ES-I3 (cell line): ENCODE measurements around the gene ESYT2.

Source experiments
- H3K36me3 ChIP-seq: 2 replicates; pipeline ENCODE4 v1.6.1; 2013; ENCODE audit warnings: mild to moderate bottlenecking, low read length, control low read depth, moderate library complexity; ENCODE audit not compliant: insufficient read depth
- H3K4me1 ChIP-seq: 2 replicates; pipeline ENCODE4 v1.6.1; 2013; ENCODE audit warnings: mild to moderate bottlenecking, control low read depth, low read length; ENCODE audit not compliant: insufficient read depth
- H3K9ac ChIP-seq: 2 replicates; pipeline ENCODE4 v1.6.1; 2013; ENCODE audit warnings: low read depth, mild to moderate bottlenecking, low read length, moderate library complexity
- H3K9me3 ChIP-seq: 2 replicates; pipeline ENCODE4 v1.6.1; 2013; ENCODE audit warnings: mild to moderate bottlenecking, low read length, moderate library complexity; ENCODE audit not compliant: control insufficient read depth, insufficient read depth

The ESYT2 gene

DNA sequence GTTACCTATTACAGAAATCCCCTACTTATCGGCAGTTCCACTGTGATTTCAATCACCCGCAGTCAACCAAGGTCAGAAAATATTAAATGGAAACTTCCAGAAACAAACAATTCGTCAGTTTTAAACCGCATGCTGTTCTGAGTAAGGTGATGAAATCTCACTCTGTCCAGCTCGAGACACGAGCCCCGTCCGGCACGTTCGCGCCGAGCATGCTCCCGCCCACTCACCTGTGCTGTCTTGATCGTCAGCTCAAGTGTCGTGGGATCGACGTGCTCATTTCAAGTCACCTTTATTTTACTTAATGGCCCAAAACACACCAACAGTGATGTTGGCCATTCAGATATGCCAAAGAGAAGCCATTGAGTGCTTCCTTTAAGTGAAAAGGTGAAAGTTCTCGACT lies 21.2 kb downstream of the ESYT2 start:
- Histone ChIP-seq H3K9me3 (peaks cover 12% of the 10 kb centered on the region; the same call in 1 of the 2 replicates), H3K9ac (no peak overlapping the region)

DNA sequence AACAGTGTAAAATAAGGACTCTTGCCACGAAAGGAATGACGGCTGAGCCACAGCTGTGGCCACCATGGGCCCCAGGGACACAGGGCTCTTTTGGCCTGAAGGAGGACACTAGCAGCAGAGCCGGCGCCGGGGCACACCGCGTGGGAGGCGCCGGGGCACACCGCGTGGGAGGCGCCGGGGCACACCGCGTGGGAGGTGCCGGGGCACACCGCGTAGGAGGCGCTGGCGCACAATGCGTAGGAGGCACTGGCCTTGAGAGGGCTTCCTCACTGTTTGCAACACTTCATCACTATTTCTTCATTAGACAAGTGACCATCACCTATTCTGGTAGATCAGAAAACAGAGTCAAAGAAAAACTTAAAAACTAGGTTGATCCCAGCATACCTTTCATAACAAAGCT lies 23.4 kb downstream of the ESYT2 start:
- Histone ChIP-seq H3K4me1 (no peaks in the 10 kb centered on the region), H3K9me3 (peaks cover 12% of the 10 kb centered on the region; the same call in 1 of the 2 replicates), H3K36me3 (peaks cover 5% of the 10 kb centered on the region; the same call in 1 of the 2 replicates), H3K9ac (no peak overlapping the region)

More for the DNA sequence above, 21.2 kb downstream of the ESYT2 start:
- Histone ChIP-seq H3K4me1 (peaks cover 10% of the 10 kb centered on the region), H3K36me3 (peaks cover 5% of the 10 kb centered on the region; the same call in 1 of the 2 replicates)

GRCh38 chr7:158805414-158805813 lies 23.9 kb downstream of the ESYT2 start:
- Histone ChIP-seq H3K4me1 (no peaks in the 10 kb centered on the region), H3K9ac (no peak overlapping the region), H3K36me3 (peaks cover 5% of the 10 kb centered on the region; the same call in 1 of the 2 replicates), H3K9me3 (peaks cover 12% of the 10 kb centered on the region; the same call in 1 of the 2 replicates)

DNA sequence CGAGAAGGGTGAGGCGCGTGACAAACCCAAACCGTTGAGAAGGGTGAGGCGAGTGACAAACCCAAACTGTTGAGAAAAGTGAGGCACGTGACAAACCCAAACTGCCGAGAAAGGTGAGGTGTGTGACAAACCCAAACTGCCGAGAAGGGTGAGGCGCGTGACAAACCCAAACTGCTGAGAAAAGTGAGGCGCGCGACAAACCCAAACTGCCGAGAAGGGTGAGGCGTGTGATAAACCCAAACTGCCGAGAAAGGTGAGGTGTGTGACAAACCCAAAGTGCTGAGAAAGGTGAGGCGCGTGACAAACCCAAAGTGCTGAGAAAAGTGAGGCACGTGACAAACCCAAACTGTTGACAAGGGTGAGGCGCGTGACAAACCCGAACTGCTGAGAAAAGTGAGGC lies 25.0 kb downstream of the ESYT2 start:
- H3K9me3 ChIP-seq: peaks cover 12% of the 10 kb centered on the region; the same call in 1 of the 2 replicates
- peaks cover 5% of the 10 kb centered on the region; the same call in 1 of the 2 replicates for H3K36me3 ChIP-seq
- H3K4me1 ChIP-seq: no peaks in the 10 kb centered on the region
- no peak overlapping the region for H3K9ac ChIP-seq

- Histone ChIP-seq H3K9ac (no peak overlapping the region), H3K9me3 (peaks cover 12% of the 10 kb centered on the region; the same call in 1 of the 2 replicates)
Observed at GRCh38 chr7:158803367-158803969, 25.8 kb downstream of the ESYT2 start.

DNA sequence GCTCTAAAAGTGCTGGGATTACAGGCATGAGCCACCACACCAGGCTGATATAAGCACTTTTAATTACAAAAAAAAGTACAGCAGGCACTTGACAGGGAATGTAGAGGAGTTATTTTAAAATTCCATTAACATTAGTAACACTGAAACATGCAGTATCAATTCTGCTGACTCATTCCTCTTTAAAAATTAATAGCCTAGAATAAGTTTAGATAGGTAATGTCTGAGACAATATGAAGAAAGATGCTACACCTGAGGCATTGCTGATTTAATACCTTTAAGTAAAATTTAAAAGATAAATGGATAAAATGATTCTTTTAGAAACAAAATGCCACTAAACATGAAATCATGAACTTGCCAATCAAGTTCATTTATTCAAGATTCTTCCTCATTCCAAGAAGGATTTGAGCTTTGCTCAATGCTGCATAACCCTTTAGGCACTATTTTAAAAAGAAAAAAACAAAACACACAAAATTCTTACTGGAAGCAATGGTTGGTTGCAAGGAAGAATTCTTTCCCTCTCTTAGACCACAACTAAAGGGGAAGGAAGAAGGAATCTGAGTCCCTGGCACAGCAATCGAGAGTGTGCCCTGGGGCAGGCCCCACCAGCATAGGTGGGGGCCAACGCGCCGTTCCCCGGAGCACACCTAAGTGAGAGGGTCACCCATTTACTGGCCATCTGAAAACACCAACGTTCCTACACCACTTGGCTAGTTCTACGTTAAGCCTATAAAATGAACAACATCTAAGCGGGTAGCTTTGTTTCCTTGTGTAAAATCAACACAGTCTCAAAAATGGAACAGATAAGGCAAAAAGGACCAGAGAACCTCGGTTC lies 26.6 kb downstream of the ESYT2 start:
- H3K9me3 ChIP-seq: peaks cover 9% of the 10 kb centered on the region; the same call in 1 of the 2 replicates
- H3K36me3 ChIP-seq: peaks cover 4% of the 10 kb centered on the region
- H3K9ac ChIP-seq: no peak overlapping the region
- no peaks in the 10 kb centered on the region for H3K4me1 ChIP-seq

More at GRCh38 chr7:158803367-158803969, 25.8 kb downstream of the ESYT2 start:
- Histone ChIP-seq H3K36me3 (peaks cover 4% of the 10 kb centered on the region; the same call in 1 of the 2 replicates), H3K4me1 (no peaks in the 10 kb centered on the region)

DNA sequence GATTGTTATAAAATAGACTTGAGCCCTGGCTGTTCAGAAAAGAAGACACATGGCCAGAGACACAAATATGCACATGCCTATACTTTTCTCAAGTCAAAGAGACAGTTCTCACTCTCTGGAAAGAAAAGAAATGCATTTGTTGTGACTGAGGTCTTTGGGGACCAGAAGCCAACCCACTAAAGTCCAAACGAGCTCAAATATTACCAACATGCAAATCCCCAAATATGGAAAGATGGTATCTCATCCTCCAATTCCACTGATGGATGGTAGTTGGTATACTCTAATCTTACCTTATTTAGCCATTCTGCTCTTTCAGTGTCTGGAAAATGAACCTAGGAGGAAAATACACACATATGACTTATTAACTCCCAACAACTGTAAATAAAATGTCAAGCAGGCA lies 30.6 kb downstream of the ESYT2 start:
- Histone ChIP-seq H3K36me3 (peaks cover 7% of the 10 kb centered on the region; the same call in 1 of the 2 replicates), H3K9ac (no peak overlapping the region), H3K4me1 (no peaks in the 10 kb centered on the region), H3K9me3 (no peaks in the 10 kb centered on the region)

DNA sequence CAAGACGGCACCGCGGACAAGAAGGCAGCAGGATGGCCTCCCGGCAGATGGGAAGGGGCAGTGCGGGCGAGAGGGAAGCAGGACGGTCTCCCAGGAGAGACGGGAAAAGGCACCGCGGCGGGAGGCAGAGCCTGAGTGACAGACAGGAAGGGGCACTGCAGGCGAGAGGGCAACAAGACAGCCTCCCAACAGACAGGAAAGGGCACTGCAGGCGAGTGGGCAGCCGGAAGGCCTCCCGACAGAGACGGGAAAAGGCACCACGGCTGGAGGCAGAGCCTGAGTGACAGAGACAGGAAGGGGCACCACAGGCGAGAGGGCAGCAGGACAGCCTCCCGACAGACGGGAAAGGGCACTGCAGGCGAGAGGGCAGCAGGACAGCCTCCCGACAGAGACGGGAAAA lies 32.6 kb downstream of the ESYT2 start:
- H3K4me1 ChIP-seq: no peaks in the 10 kb centered on the region
- H3K9ac ChIP-seq: no peak overlapping the region
- no peaks in the 10 kb centered on the region for H3K9me3 ChIP-seq
- H3K36me3 ChIP-seq: peaks cover 7% of the 10 kb centered on the region; the same call in 1 of the 2 replicates

- H3K9ac ChIP-seq: no peak overlapping the region
- no peaks in the 10 kb centered on the region for H3K9me3 ChIP-seq
- H3K36me3 ChIP-seq: peaks cover 7% of the 10 kb centered on the region; the same call in 1 of the 2 replicates
- H3K4me1 ChIP-seq: no peaks in the 10 kb centered on the region
Observed at GRCh38 chr7:158795272-158795671, 34.0 kb downstream of the ESYT2 start.

- Histone ChIP-seq H3K9ac (no peak overlapping the region), H3K9me3 (no peaks in the 10 kb centered on the region), H3K4me1 (no peaks in the 10 kb centered on the region), H3K36me3 (peaks cover 4% of the 10 kb centered on the region)
Observed at GRCh38 chr7:158791107-158791506, 38.2 kb downstream of the ESYT2 start.

DNA sequence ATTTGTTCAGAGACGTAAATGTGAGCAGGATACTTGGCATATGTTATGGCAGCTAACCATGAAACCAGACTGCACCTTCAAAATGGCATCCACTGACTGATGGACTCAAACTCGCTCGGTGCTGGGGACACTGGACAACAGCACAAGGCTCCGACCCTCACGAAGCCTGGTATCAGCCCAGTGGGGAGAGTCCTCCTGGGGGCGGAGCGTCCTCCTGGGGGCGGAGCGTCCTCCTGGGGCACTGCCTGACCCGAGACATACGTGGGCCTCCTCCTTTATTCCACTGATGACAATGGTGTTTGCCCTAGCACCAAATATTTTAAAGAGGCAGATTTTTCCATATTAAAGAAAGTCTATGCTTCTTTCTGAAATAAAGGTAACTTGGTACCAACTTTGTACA lies 39.5 kb downstream of the ESYT2 start:
- no peaks in the 10 kb centered on the region for H3K9me3 ChIP-seq
- no peaks in the 10 kb centered on the region for H3K4me1 ChIP-seq
- H3K36me3 ChIP-seq: peaks cover 4% of the 10 kb centered on the region
- no peak overlapping the region for H3K9ac ChIP-seq

GRCh38 chr7:158786898-158787297 lies 42.4 kb downstream of the ESYT2 start:
- no peaks in the 10 kb centered on the region for H3K4me1 ChIP-seq
- peaks cover 14% of the 10 kb centered on the region for H3K36me3 ChIP-seq
- no peak overlapping the region for H3K9ac ChIP-seq
- 0 out of 2 replicates have a peak, but pooled peaks cover 2% of the 10 kb centered on the region for H3K9me3 ChIP-seq

DNA sequence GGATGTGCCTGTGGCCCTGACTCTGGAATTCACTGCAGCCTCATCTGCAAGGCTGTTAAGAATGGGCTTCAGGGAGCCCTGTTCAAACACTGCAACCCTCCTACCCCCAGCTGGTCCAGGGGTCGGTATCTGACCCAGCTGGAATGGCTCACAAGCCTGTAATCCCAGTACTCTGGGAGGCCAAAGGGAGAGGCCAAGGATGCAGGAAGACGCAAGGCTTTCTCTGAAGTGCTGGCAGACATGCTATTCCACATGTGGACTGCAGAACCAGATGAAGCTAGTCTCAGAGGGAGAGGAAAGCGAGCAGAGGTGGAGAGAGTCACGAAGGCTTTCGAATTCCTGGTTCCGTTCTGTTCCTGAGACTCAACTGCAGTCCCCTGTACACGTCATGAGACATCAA lies 45.0 kb downstream of the ESYT2 start:
- H3K9ac ChIP-seq: no peak overlapping the region
- H3K4me1 ChIP-seq: no peaks in the 10 kb centered on the region
- H3K36me3 ChIP-seq: peaks cover 27% of the 10 kb centered on the region
- peaks cover 7% of the 10 kb centered on the region; the same call in 1 of the 2 replicates for H3K9me3 ChIP-seq

GRCh38 chr7:158783595-158783994 lies 45.7 kb downstream of the ESYT2 start:
- Histone ChIP-seq H3K36me3 (peaks cover 27% of the 10 kb centered on the region), H3K9me3 (peaks cover 7% of the 10 kb centered on the region; the same call in 1 of the 2 replicates), H3K9ac (no peak overlapping the region), H3K4me1 (no peaks in the 10 kb centered on the region)
